A549 (cell line): Measurements from ENCODE around the gene HBA1. TPM values are rescaled to one million over a fixed set of nuclear protein-coding genes. Genes with fewer than 3 reads are reported as not detected.

Source experiments
- ATAC-seq, 2 experiments: fragments of 200-7000 bp in 1 of 2; fragments of >200 bp in 1 of 2; cut with Nextera tagmentation in 1 of 2; cut with Tn5 transposase in 1 of 2; 3 replicates each; pipeline versions ENCODE4 v1.8.0 to v1.9.1; 2018 to 2020; ENCODE audit warnings: mild to moderate bottlenecking in 1 of 2, moderate library complexity in 1 of 2
- CTCF ChIA-PET: fragments of 300-600 bp; sonication (Branson Sonifier 250); formaldehyde crosslinking; extraction: SDS; loops from one replicate; lab custom pipeline; 2021; ENCODE audit warnings: antibody characterized with exemption, inconsistent platforms; lab: Yijun Ruan, JAX
- POLR2A ChIA-PET: fragments of 350-600 bp; formaldehyde crosslinking; extraction: SDS; loops from one replicate; lab custom pipeline; 2021; ENCODE audit warnings: antibody characterized with exemption, inconsistent platforms; lab: Yijun Ruan, JAX
- DNase-seq, 2 experiments: peaks; one replicate each; pipeline versions ENCODE4 v3.0.0 to v3.0.0-alpha.2; 2011 to 2016; ENCODE audit warnings: low read depth in 1 of 2, low spot score in 1 of 2
- FAIRE-seq: peaks from 2 replicates; lab custom pipeline; 2011; peaks lifted over from hg19 to GRCh38; lab: Jason Lieb, UNC
- H3K27ac ChIP-seq, 2 experiments: fragments of >200 bp; sonication (Bioruptor Twin); formaldehyde crosslinking; 3 replicates each; pipeline ENCODE4 v1.5.1; 2016 to 2017
- H3K4me1 ChIP-seq: fragments of >200 bp; sonication (Bioruptor Twin); formaldehyde crosslinking; 3 replicates; pipeline ENCODE4 v1.6.1; 2016
- H3K4me2 ChIP-seq: fragments of >200 bp; sonication (Bioruptor Twin); formaldehyde crosslinking; 3 replicates; pipeline ENCODE4 v1.6.1; 2016
- H3K4me3 ChIP-seq: fragments of >200 bp; sonication (Bioruptor Twin); formaldehyde crosslinking; 3 replicates; pipeline ENCODE4 v1.5.1; 2016
- H3K9me3 ChIP-seq: fragments of >200 bp; sonication (Bioruptor Twin); formaldehyde crosslinking; 3 replicates; pipeline ENCODE4 v1.6.1; 2016
- BHLHE40 ChIP-seq: IDR thresholded peaks from 2 replicates; pipeline ENCODE4 v1.6.1; 2012; ENCODE audit warnings: low read depth, low read length, inconsistent platforms
- CHD2 ChIP-seq: fragments of 150-350 bp; IDR thresholded peaks from 2 replicates; pipeline ENCODE4 v1.6.1; 2014; ENCODE audit warnings: low read length; ENCODE audit not compliant: partially characterized antibody
- EHF ChIP-seq: fragments of 250-450 bp; sonication (Bioruptor Pico); IDR thresholded peaks from 2 replicates; pipeline ENCODE4 v1.5.0; 2020; ENCODE audit warnings: mild to moderate bottlenecking
- EHMT2 ChIP-seq: fragments of 200-600 bp; sonication (generic); IDR thresholded peaks from 2 replicates; pipeline ENCODE4 v1.6.1; 2016; ENCODE audit warnings: antibody characterized with exemption, low read depth, mild to moderate bottlenecking, moderate library complexity
- FOSL2 ChIP-seq, 2 experiments: fragments of 450-650 bp in 1 of 2; fragments of >200 bp in 1 of 2; sonication (Bioruptor Twin) in 1 of 2; formaldehyde crosslinking; IDR thresholded peaks; 2 replicates each; pipeline versions ENCODE4 v1.5.0 to v1.6.1; 2016 to 2020; ENCODE audit warnings: mild to moderate bottlenecking in 1 of 2, moderate library complexity in 1 of 2
- FOXS1 ChIP-seq: fragments of 250-450 bp; sonication (Bioruptor Pico); IDR thresholded peaks from 2 replicates; pipeline ENCODE4 v1.5.0; 2020; ENCODE audit warnings: mild to moderate bottlenecking, moderate library complexity
- HDAC2 ChIP-seq: fragments of 200-600 bp; sonication (generic); IDR thresholded peaks from 2 replicates; pipeline ENCODE4 v1.6.1; 2016
- JUN ChIP-seq, 2 experiments: fragments of >200 bp; sonication (Bioruptor Twin); formaldehyde crosslinking; IDR thresholded peaks; 2 replicates in 1 of 2; 3 replicates in 1 of 2; pipeline ENCODE4 v1.6.1; 2016 to 2017
- KDM1A ChIP-seq: fragments of 200-600 bp; sonication (generic); IDR thresholded peaks from 2 replicates; pipeline ENCODE4 v1.6.1; 2016; ENCODE audit warnings: low read depth, mild to moderate bottlenecking
- MAZ ChIP-seq: fragments of 150-350 bp; IDR thresholded peaks from 2 replicates; pipeline ENCODE4 v1.6.1; 2014; ENCODE audit warnings: antibody characterized with exemption, low read depth, low read length, borderline replicate concordance
- MYC ChIP-seq: IDR thresholded peaks from 2 replicates; pipeline ENCODE4 v1.6.1; 2012; ENCODE audit warnings: mild to moderate bottlenecking, inconsistent platforms, low read length, improper control_type of control experiment, borderline replicate concordance
- POLR2AphosphoS2 ChIP-seq: conservative IDR thresholded peaks from 2 replicates; pipeline ENCODE4 v1.6.1; 2012; ENCODE audit warnings: low read length, improper control_type of control experiment, inconsistent platforms
- RARB ChIP-seq: fragments of 250-450 bp; sonication (Bioruptor Pico); IDR thresholded peaks from 2 replicates; pipeline ENCODE4 v1.8.0; 2021; ENCODE audit warnings: mild to moderate bottlenecking, moderate library complexity
- RFX5 ChIP-seq: fragments of 450-650 bp; IDR thresholded peaks from 2 replicates; pipeline ENCODE4 v1.7.1; 2014; ENCODE audit warnings: antibody characterized with exemption, mild to moderate bottlenecking, moderate library complexity
- TP53 ChIP-seq: fragments of 250-450 bp; sonication (Bioruptor Pico); IDR thresholded peaks from 2 replicates; pipeline ENCODE4 v1.5.0; 2021; ENCODE audit warnings: mild to moderate bottlenecking, moderate library complexity
- ZC3H11A ChIP-seq: fragments of 450-650 bp; IDR thresholded peaks from 2 replicates; pipeline ENCODE4 v1.6.1; 2014; ENCODE audit warnings: antibody characterized with exemption, mild to moderate bottlenecking
- ZNF302 ChIP-seq: fragments of 250-450 bp; sonication (Bioruptor Pico); IDR thresholded peaks from 2 replicates; pipeline ENCODE4 v1.9.0; 2021; ENCODE audit warnings: inconsistent platforms, mild to moderate bottlenecking, moderate library complexity
- WGBS: methylation state at CpG from one replicate; pipeline ENCODE4 v1.1.6; 2017; ENCODE audit errors: missing lambda C conversion rate; 5-methylcytosine and 5-hydroxymethylcytosine counted together
- polyA plus RNA-seq, 4 experiments: library from polyadenylated mRNA; depleted of rRNA in 3 of 4; stranded (reverse); fragments of >200 nt; fragmentation: RNase III in 1 of 4; extraction: RNeasy Plus Mini Kit Qiagen cat#74134 plus additional on column Dnase treatment in 1 of 4; gene quantifications; 2 replicates in 3 of 4; 3 replicates in 1 of 4; pipeline ENCODE4 v1.2.3, GENCODE V29; 2011 to 2017
- TF ChIP-seq, protein P1 (sequence below): IDR thresholded peaks from 2 replicates; pipeline ENCODE4 v1.6.1; 2012; ENCODE audit warnings: low read depth, borderline replicate concordance
- TF ChIP-seq, protein P2 (sequence below): fragments of >200 bp; sonication (Bioruptor Twin); formaldehyde crosslinking; IDR thresholded peaks from 3 replicates; pipeline ENCODE4 v1.5.1; 2016
- TF ChIP-seq, protein P3 (sequence below): fragments of 150-350 bp; IDR thresholded peaks from 2 replicates; pipeline ENCODE4 v1.6.1; 2014; ENCODE audit warnings: low read depth, mild to moderate bottlenecking, low read length
- TF ChIP-seq, protein P4 (sequence below): fragments of 450-650 bp; IDR thresholded peaks from 2 replicates; pipeline ENCODE4 v1.6.1; 2014; ENCODE audit warnings: antibody characterized with exemption

The HBA1 gene
- polyA plus RNA-seq, 2 of the 4 experiments (the other 2 are of a cell fraction) = 0.58 TPM; not detected in 1

DNA sequence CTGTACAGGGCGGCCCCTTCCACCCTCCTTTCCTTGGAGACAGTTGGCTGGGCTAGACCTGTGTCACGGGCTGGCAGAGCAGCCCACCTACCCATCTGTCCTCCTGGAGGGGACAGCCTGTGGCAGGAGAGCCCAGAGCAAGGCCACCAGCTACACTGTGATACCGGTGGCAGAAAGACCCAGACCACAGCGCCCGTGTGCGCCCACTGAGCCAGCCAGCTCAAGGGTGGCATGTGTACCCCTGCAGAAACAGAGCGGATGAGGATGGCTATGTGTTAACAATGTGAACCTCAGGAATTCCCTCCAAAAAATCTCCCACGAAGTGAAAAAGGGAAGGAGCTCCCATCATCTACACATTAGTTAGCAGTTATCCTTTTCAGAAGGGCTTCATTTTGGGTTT is 10.8 kb downstream of the HBA1 start (continued):
- TF ChIP-seq EHMT2 (no peak), ZNF302 (no peak), TP53 (no peak), JUN (IDR thresholded peaks at IDR 0.05) (no peak), EHF (CRISPR knock-in tag) (no peak)
- TF ChIP-seq, protein P1, sequence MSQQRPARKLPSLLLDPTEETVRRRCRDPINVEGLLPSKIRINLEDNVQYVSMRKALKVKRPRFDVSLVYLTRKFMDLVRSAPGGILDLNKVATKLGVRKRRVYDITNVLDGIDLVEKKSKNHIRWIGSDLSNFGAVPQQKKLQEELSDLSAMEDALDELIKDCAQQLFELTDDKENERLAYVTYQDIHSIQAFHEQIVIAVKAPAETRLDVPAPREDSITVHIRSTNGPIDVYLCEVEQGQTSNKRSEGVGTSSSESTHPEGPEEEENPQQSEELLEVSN = no peak

DNA sequence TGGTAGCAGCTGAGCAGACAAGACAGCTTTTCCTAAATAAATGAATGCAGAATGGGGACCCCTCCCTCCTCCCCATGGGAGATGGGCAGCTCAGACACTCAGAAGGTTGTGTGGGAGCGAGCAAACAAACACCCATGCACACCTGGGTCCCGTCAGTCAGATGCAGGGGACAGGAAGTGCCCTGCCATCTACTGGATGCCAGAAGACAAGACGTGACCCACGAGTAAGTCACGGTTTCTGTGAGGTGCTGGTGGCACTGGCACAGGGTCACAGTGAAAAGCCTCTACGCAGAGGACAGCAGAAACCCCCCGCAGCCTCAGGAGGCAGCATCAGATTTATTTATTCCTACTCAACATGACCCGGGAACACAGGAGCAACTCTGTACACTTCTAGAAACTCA is 12.2 kb downstream of the HBA1 start:
- WGBS = 76% methylated on average over 8 of the region's 8 CpGs
- no peaks in the 10 kb centered on the region for H3K4me1 ChIP-seq
- ChIA-PET POLR2A (no interaction called here), CTCF (interaction anchor here (0.6 to 5.9 kb wide), 10 partner anchors 7 to 173 kb away, joined by 3 to 54 read pairs (median 4); partner anchors contain the start of gene HBQ1)
- TF ChIP-seq, protein P2, sequence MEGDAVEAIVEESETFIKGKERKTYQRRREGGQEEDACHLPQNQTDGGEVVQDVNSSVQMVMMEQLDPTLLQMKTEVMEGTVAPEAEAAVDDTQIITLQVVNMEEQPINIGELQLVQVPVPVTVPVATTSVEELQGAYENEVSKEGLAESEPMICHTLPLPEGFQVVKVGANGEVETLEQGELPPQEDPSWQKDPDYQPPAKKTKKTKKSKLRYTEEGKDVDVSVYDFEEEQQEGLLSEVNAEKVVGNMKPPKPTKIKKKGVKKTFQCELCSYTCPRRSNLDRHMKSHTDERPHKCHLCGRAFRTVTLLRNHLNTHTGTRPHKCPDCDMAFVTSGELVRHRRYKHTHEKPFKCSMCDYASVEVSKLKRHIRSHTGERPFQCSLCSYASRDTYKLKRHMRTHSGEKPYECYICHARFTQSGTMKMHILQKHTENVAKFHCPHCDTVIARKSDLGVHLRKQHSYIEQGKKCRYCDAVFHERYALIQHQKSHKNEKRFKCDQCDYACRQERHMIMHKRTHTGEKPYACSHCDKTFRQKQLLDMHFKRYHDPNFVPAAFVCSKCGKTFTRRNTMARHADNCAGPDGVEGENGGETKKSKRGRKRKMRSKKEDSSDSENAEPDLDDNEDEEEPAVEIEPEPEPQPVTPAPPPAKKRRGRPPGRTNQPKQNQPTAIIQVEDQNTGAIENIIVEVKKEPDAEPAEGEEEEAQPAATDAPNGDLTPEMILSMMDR = peak; percentile 35
- TF ChIP-seq RFX5 = no peak
- no peak for FAIRE-seq
- no peak overlapping the region for H3K4me2 ChIP-seq
- H3K27ac ChIP-seq = no peak overlapping the region
- no peaks in the 10 kb centered on the region for H3K9me3 ChIP-seq
- no peak overlapping the region for H3K4me3 ChIP-seq
- no peak for DNase-seq
- peak; percentile 59 to 72 for ATAC-seq

DNA sequence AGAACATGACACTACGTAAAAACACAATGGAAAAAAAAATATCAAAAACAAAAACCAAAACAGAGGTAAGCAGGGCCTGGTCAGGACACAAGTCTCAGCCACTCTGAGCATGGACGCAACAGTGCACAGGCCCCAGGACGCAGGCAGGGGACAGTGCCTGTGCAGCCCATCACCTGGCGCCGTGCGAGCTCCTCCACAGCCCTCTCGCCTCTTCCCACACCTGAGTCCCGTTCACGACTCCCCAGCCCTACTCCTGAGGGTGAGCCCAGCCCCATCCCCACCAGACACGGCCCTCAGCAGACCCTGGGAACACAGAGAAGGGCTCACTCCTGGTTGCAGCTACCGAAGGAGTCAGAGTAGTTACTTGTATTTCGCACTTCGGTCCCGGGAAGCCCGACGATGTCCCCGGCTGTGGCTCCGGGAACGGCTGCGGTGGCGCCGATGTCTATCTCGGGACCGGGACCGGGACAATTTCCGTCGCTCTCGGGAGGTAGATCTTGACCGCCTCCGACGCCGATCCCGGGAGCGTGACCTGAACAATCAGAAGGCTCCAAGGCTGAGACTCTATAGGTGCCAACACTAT is 13.2 kb downstream of the HBA1 start:
- DNase-seq (no peak), ATAC-seq (peak in 1 of 2 experiments; percentile 25; a peak in 3 of 6 replicates), FAIRE-seq (no peak)
- Histone ChIP-seq H3K4me1 (no peaks in the 10 kb centered on the region), H3K4me3 (no peak overlapping the region), H3K27ac (no peak overlapping the region), H3K9me3 (no peaks in the 10 kb centered on the region), H3K4me2 (no peak overlapping the region)
- POLR2A ChIA-PET = no interaction called here
- CTCF ChIA-PET = interaction anchor here (0.7 to 5.9 kb wide), 6 partner anchors 8 to 172 kb away, joined by 3 to 54 read pairs (median 8); partner anchors contain the start of gene HBQ1
- TF ChIP-seq, protein P3, sequence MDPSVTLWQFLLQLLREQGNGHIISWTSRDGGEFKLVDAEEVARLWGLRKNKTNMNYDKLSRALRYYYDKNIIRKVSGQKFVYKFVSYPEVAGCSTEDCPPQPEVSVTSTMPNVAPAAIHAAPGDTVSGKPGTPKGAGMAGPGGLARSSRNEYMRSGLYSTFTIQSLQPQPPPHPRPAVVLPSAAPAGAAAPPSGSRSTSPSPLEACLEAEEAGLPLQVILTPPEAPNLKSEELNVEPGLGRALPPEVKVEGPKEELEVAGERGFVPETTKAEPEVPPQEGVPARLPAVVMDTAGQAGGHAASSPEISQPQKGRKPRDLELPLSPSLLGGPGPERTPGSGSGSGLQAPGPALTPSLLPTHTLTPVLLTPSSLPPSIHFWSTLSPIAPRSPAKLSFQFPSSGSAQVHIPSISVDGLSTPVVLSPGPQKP = no peak
- TF ChIP-seq ZC3H11A (no peak), MYC (no peak), KDM1A (no peak), POLR2AphosphoS2 (no peak; the same call in 1 of the 2 replicates), EHF (CRISPR knock-in tag) (no peak), EHMT2 (no peak), BHLHE40 (no peak), CHD2 (no peak), HDAC2 (no peak), FOXS1 (CRISPR knock-in tag) (no peak), MAZ (no peak)
- 95% methylated on average over 34 of the region's 34 CpGs for WGBS

DNA sequence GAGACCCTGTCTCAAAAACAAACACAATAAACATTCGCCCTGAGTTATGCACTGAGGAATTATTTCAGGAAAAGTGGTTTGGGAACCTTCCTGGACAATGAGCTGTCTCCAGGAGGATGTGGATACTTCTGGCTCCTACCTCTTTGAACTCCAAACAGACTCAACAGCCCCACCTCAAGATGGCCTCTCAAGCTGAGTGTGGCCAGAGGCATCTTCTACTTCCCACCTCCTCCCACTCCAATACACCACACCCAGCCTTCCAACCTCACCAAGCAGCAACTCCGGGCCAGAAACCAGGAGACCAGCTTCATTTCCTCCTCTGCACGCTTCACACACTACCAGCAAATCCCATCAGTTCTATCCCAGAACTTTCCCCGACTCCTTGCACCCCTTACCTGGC is 15.4 kb downstream of the HBA1 start:
- Histone ChIP-seq H3K4me1 (no peaks in the 10 kb centered on the region), H3K4me2 (no peak overlapping the region), H3K4me3 (no peak overlapping the region), H3K27ac (no peak overlapping the region), H3K9me3 (no peaks in the 10 kb centered on the region)
- POLR2A ChIA-PET = interaction anchor here (0.6 to 0.7 kb wide), 2 partner anchors 10 to 82 kb away, joined by 3 read pairs; no protein-coding TSS in a partner anchor
- WGBS = 94% methylated on average over 4 of the region's 4 CpGs
- no peak for ATAC-seq
- FAIRE-seq = no peak
- DNase-seq = no peak
- CTCF ChIA-PET = interaction anchor here (0.8 to 5.9 kb wide), 4 partner anchors 9 to 170 kb away, joined by 3 to 54 read pairs (median 9); partner anchors contain the start of gene HBQ1
- TF ChIP-seq MAZ (no peak), FOSL2 (IDR thresholded peaks at IDR 0.05) (no peak), FOSL2 (CRISPR knock-in tag; IDR thresholded peaks at IDR 0.05) (no peak), JUN (IDR thresholded peaks at IDR 0.05) (no peak), RARB (CRISPR knock-in tag) (no peak), BHLHE40 (no peak), ZC3H11A (no peak)
- TF ChIP-seq, protein P4, sequence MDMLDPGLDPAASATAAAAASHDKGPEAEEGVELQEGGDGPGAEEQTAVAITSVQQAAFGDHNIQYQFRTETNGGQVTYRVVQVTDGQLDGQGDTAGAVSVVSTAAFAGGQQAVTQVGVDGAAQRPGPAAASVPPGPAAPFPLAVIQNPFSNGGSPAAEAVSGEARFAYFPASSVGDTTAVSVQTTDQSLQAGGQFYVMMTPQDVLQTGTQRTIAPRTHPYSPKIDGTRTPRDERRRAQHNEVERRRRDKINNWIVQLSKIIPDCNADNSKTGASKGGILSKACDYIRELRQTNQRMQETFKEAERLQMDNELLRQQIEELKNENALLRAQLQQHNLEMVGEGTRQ = no peak
- TF ChIP-seq, protein P3 = no peak
